ENCODE data around the gene ETV3L. TPM values are rescaled to one million over a fixed set of nuclear protein-coding genes. Genes with fewer than 3 reads are reported as not detected.

The ETV3L gene
- total and polyA plus RNA-seq, 10 donors = not detected

- Histone ChIP-seq H3K36me3 (no peaks in the 10 kb centered on the region), H3K4me3 (no peak overlapping the region), H3K27ac (no peak overlapping the region), H3K4me1 (peaks cover 0 to 45% (median 38%) of the 10 kb centered on the region in 6 donors), H3K9me3 (peaks cover 0 to 10% (median 8%) of the 10 kb centered on the region in 8 donors), H3K27me3 (replicated peaks in 1 of 7) (peaks cover 0 to 57% (median 0%) of the 10 kb centered on the region in 7 donors)
- intact Hi-C loops (cut with DNase I; ENCODE audit: low total_unique reads) = no loop called here
- no peak for DNase-seq
- 24 to 52% (median 31%) methylated on average over 2 of the region's 2 CpGs for WGBS, 5 donors
- no peak for TF ChIP-seq POLR2AphosphoS5 (IDR thresholded peaks at IDR 0.05)
- no peak for TF ChIP-seq CTCF (IDR thresholded peaks at IDR 0.05 in 8 of 11, conservative IDR thresholded peaks at IDR 0.05 in 3 of 11)
- no peak for TF ChIP-seq POLR2A (IDR thresholded peaks at IDR 0.05)
Measured at GRCh38 chr1:157047062-157047410, 52.6 kb downstream of the ETV3L start.

GRCh38 chr1:157045250-157046218, 54.1 kb downstream of the ETV3L start, which contains the start of gene ARHGEF11:
Gene ARHGEF11, minus strand, starts transcription at chr1:157045742. Its CDS starts 1,412 bp downstream, at chr1:157044330.
- Histone ChIP-seq H3K27ac (peak within 1 kb of the TSS; percentile 66 to 89 (median 84)), H3K4me3 (peak within 1 kb of the TSS; percentile 46 to 80 (median 62)), H3K9me3 (no peaks in the 10 kb centered on the region), H3K36me3 (no peaks in the 10 kb centered on the region), H3K27me3 (replicated peaks in 1 of 7) (peaks cover 0 to 58% (median 0%) of the 10 kb centered on the region in 7 donors), H3K4me1 (peaks cover 5 to 60% (median 48%) of the 10 kb centered on the region in 6 donors)
- peak; percentile 90 for DNase-seq
- intact Hi-C loops (cut with DNase I; ENCODE audit: low total_unique reads) = no loop called here
- 0 to 1% (median 1%) methylated on average over 78 to 120 of the region's 120 CpGs for whole genome bisulfite sequencing, 5 donors
- TF ChIP-seq POLR2A (IDR thresholded peaks at IDR 0.05) (no peak), POLR2AphosphoS5 (IDR thresholded peaks at IDR 0.05) (peak; percentile 36 to 76 (median 74))

GRCh38 chr1:157044326-157044725, 55.3 kb downstream of the ETV3L start:
- Histone ChIP-seq H3K9me3 (no peaks in the 10 kb centered on the region), H3K27ac (no peak overlapping the region), H3K4me1 (peaks cover 12 to 72% (median 49%) of the 10 kb centered on the region in 6 donors), H3K27me3 (replicated peaks in 1 of 7) (peaks cover 0 to 58% (median 0%) of the 10 kb centered on the region in 7 donors), H3K36me3 (no peaks in the 10 kb centered on the region), H3K4me3 (peak overlapping the region in 6 of 8 donors; percentile 47 to 80 (median 70))
- 54 to 62% (median 57%) methylated on average over 6 of the region's 6 CpGs for WGBS, 5 donors
- no peak for TF ChIP-seq POLR2AphosphoS5 (IDR thresholded peaks at IDR 0.05)
- TF ChIP-seq POLR2A (IDR thresholded peaks at IDR 0.05) = no peak
- no peak for TF ChIP-seq CTCF (IDR thresholded peaks at IDR 0.05 in 8 of 11, conservative IDR thresholded peaks at IDR 0.05 in 3 of 11)
- intact Hi-C loops (cut with DNase I; ENCODE audit: low total_unique reads) = no loop called here
- no peak for DNase-seq

- Histone ChIP-seq H3K27ac (no peak overlapping the region), H3K36me3 (no peaks in the 10 kb centered on the region), H3K9me3 (no peaks in the 10 kb centered on the region), H3K4me1 (peaks cover 12 to 73% (median 49%) of the 10 kb centered on the region in 6 donors), H3K27me3 (replicated peaks in 1 of 7) (peaks cover 0 to 58% (median 0%) of the 10 kb centered on the region in 7 donors), H3K4me3 (peak overlapping the region in 4 of 8 donors; percentile 2 to 80 (median 70))
- no peak for TF ChIP-seq CTCF (IDR thresholded peaks at IDR 0.05 in 8 of 11, conservative IDR thresholded peaks at IDR 0.05 in 3 of 11)
- no peak for TF ChIP-seq POLR2AphosphoS5 (IDR thresholded peaks at IDR 0.05)
- no peak for TF ChIP-seq POLR2A (IDR thresholded peaks at IDR 0.05)
- 71 to 91% (median 82%) methylated on average over 2 of the region's 2 CpGs for WGBS, 5 donors
- intact Hi-C loops (cut with DNase I; ENCODE audit: low total_unique reads) = no loop called here
- no peak for DNase-seq
Measured at GRCh38 chr1:157043685-157044084, 55.9 kb downstream of the ETV3L start.

All from spleen (tissue), 11 donors.